ENCODE data around the gene NECTIN1. TPM values are rescaled to one million over a fixed set of nuclear protein-coding genes. Genes with fewer than 3 reads are reported as not detected.

NECTIN1 gene, protein sequence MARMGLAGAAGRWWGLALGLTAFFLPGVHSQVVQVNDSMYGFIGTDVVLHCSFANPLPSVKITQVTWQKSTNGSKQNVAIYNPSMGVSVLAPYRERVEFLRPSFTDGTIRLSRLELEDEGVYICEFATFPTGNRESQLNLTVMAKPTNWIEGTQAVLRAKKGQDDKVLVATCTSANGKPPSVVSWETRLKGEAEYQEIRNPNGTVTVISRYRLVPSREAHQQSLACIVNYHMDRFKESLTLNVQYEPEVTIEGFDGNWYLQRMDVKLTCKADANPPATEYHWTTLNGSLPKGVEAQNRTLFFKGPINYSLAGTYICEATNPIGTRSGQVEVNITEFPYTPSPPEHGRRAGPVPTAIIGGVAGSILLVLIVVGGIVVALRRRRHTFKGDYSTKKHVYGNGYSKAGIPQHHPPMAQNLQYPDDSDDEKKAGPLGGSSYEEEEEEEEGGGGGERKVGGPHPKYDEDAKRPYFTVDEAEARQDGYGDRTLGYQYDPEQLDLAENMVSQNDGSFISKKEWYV
- total RNA-seq, result 36.4 and 36.7 TPM in 2 replicates

DNA sequence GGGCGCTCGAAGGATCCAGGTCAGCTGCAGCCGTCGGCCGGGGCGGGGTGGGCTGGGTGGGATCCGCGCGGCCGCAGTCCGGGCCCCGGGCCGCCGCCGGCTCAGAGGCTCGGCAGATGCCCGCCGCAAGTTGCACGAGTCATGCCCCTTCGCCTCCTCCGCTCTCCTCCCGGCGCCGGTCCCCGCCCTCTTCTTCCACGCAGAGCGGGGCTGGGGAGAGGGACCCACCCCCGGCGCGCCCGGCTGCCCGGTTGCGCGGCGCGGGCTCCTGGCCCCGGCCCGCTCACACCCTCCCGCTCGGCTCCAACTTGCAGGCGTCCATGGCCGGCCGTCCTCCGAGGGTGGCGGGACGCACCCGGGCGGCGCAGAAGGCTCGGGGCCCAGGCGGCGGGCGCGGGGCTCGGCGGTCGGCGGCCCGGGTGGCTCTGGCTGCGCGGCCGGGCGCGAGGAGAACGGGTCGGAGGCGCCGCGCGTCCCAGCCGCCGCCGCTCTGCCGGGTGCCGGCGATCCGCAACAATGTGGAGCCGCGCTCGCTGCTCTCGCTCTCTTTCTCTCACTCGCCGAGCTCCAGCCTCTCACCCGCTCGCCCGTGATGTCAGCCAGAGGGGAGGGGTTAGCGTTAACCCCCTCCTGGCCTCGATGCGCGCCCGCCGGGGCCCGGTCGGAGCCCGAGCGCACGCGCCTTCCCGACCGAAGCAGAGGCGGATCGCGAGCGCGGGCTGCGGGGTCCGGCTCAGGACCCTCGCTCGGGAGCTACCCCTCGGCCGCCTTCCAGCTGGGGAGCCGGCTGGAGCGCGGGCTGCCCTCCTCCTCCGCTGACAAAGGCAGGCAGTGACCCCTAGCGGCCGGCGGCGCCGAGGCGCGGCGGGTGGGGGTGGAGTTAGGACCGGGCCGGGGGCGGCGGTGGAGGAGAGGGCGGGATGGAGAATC is at the start of gene NECTIN1:
NECTIN1 (minus strand) TSS at position 550 of the 930 bp plus-strand sequence. CDS start 647 bp downstream, outside the sequence.
- Mint-ChIP-seq H3K4me1 (peaks cover 38% of the 10 kb centered on the region), H3K27me3 (peaks cover 20% of the 10 kb centered on the region), H3K27ac (peak within 1 kb of the TSS; percentile 79), H3K4me3 (peak within 1 kb of the TSS; percentile 94), H3K9me3 (no peaks in the 10 kb centered on the region), H3K36me3 (ENCODE audit: low read depth) (peaks cover 1% of the 10 kb centered on the region)
- peak; percentile 93 for DNase-seq
- TF ChIP-seq, protein P1, sequence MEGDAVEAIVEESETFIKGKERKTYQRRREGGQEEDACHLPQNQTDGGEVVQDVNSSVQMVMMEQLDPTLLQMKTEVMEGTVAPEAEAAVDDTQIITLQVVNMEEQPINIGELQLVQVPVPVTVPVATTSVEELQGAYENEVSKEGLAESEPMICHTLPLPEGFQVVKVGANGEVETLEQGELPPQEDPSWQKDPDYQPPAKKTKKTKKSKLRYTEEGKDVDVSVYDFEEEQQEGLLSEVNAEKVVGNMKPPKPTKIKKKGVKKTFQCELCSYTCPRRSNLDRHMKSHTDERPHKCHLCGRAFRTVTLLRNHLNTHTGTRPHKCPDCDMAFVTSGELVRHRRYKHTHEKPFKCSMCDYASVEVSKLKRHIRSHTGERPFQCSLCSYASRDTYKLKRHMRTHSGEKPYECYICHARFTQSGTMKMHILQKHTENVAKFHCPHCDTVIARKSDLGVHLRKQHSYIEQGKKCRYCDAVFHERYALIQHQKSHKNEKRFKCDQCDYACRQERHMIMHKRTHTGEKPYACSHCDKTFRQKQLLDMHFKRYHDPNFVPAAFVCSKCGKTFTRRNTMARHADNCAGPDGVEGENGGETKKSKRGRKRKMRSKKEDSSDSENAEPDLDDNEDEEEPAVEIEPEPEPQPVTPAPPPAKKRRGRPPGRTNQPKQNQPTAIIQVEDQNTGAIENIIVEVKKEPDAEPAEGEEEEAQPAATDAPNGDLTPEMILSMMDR (IDR thresholded peaks at IDR 0.05), result peak; percentile 49
- ChIA-PET CTCF (interaction anchor here (0.7 to 4.2 kb wide), 22 partner anchors 9 to 735 kb away, joined by 3 to 117 read pairs (median 5); no protein-coding TSS in a partner anchor), POLR2A (interaction anchor here (0.8 to 3.9 kb wide), 8 partner anchors 11 to 54 kb away, joined by 3 to 58 read pairs (median 4); no protein-coding TSS in a partner anchor)
- intact Hi-C loops (cut with micrococcal nuclease), result loop anchor here (1.0 to 5.0 kb wide), 8 partner anchors 12 to 380 kb away; no protein-coding TSS in a partner anchor
- peak; percentile 86 for ATAC-seq (ENCODE audit: low read depth)

DNA sequence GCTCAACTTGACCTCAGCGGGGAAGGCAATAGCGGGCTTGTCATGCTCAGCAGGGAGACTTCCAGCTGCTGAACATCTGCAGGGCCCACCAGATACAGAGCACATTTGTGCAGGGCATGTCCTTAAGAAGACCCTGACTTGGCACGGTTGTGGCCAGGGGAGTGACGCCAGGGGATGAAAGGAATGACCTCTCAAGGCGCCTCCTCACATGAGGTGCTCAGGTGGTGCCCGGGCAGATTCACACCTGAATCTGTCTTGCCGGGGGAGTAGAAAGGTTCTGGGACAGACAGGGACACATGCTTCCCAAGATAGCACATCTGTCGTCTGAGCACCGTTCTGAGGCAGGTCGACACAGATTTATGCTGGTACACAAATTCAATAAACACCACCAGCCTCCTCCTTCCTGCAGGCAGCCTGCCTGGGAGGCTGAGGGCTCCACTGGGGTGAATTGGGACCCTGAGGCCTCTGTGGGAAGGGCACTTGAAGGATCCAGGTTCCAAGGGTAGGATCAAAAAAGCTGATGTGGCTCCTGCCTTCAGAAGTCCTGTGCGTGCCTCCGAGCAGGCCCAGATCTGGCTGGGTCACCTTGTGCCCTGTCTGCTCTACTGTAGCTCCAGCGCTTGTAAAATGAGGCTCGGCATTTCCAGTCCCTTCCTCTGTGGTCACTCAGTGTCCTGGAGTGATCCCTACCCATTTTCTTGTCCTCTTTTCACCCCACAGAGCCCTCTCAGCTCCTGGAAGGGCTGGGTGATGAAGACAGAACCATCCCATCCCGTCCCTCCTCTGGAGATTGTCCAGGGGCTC is 49.6 kb upstream of the NECTIN1 start:
- CTCF ChIA-PET, result no interaction called here

DNA sequence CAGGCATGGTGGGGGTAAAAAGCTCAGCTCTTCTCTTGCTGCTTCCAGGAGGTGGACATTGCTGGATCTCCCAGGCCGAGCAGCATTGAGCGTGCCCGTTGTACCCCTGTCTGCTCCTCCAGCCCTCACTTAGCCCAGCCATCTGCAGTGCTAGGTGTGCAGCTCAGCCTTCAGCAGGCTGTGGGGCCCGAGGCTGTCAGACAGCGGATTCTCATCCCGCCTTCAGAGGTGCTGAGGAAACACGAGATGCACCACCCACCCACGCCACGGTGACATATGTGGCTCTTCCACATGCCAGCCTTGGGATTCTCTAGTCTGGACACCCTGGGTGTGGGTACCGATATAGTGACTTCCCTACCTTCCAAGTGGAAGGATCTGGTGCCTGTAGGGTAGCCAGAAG is 48.9 kb upstream of the NECTIN1 start:
- Mint-ChIP-seq H3K27me3 (peaks cover 21% of the 10 kb centered on the region), H3K4me3 (no peak overlapping the region), H3K4me1 (no peaks in the 10 kb centered on the region), H3K9me3 (no peaks in the 10 kb centered on the region), H3K36me3 (ENCODE audit: low read depth) (no peaks in the 10 kb centered on the region), H3K27ac (no peak overlapping the region)
- ATAC-seq (ENCODE audit: low read depth) (no peak), DNase-seq (no peak)
- intact Hi-C loops (cut with micrococcal nuclease), result no loop called here
- POLR2A ChIA-PET, result no interaction called here
- CTCF ChIA-PET, result no interaction called here
- TF ChIP-seq, protein P1 (IDR thresholded peaks at IDR 0.05), result no peak

More for the DNA sequence above, 49.6 kb upstream of the NECTIN1 start:
- H3K4me3 Mint-ChIP-seq, result no peak overlapping the region
- H3K27me3 Mint-ChIP-seq, result peaks cover 21% of the 10 kb centered on the region
- no peaks in the 10 kb centered on the region for H3K9me3 Mint-ChIP-seq
- TF ChIP-seq, protein P1 (IDR thresholded peaks at IDR 0.05), result no peak
- intact Hi-C loops (cut with micrococcal nuclease), result no loop called here
- POLR2A ChIA-PET, result no interaction called here
- H3K27ac Mint-ChIP-seq, result no peak overlapping the region
- ATAC-seq (ENCODE audit: low read depth), result no peak
- H3K4me1 Mint-ChIP-seq, result no peaks in the 10 kb centered on the region
- no peak for DNase-seq
- H3K36me3 Mint-ChIP-seq (ENCODE audit: low read depth), result no peaks in the 10 kb centered on the region

DNA sequence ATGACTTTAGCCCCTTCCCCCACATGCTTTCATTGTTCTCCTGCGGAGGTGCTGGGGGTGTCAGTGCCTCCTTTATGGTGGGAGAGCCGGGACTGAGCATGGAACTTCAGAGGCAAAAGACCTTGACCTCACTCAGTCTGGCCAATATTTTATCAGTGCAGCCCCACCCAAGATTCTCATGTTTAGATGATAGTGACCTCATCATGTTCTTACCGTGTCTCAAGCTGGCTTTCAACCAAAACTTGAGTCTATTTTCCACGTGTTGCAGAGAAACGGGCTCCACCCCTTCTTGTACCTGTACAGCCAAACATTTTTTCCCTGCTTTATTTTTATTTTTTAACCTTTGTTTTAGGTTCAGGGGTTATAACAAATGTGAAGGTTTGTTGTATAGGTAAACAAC is 47.7 kb upstream of the NECTIN1 start:
- TF ChIP-seq, protein P1 (IDR thresholded peaks at IDR 0.05), result no peak
- no peak for ATAC-seq (ENCODE audit: low read depth)
- POLR2A ChIA-PET, result no interaction called here

More for the DNA sequence above, 47.7 kb upstream of the NECTIN1 start:
- no peak for DNase-seq
- CTCF ChIA-PET, result no interaction called here
- intact Hi-C loops (cut with micrococcal nuclease), result no loop called here
- no peak overlapping the region for H3K4me3 Mint-ChIP-seq
- peaks cover 13% of the 10 kb centered on the region for H3K27me3 Mint-ChIP-seq
- H3K27ac Mint-ChIP-seq, result no peak overlapping the region
- no peaks in the 10 kb centered on the region for H3K4me1 Mint-ChIP-seq
- no peaks in the 10 kb centered on the region for H3K9me3 Mint-ChIP-seq
- no peaks in the 10 kb centered on the region for H3K36me3 Mint-ChIP-seq (ENCODE audit: low read depth)

Measured in activated B cell treated with CpG ODN at 0.5 μM for 24 hours (primary cell).